HepG2 (cell line): ENCODE results near the gene SGSH. TPM values are rescaled to one million over a fixed set of nuclear protein-coding genes. Genes with fewer than 3 reads are reported as not detected.

Experiments
- ATAC-seq: fragments of 200-7000 bp; cut with Tn5 transposase; 3 replicates; pipeline ENCODE4 v1.9.1; 2020; ENCODE audit warnings: mild to moderate bottlenecking, moderate library complexity
- BruUV-seq: library from RNA; stranded (reverse); fragments of 400-500 nt; replicated peaks from 2 replicates; lab custom pipeline; 2021; lab: Mats Ljungman, UMichigan
- CTCF ChIA-PET: fragments of 300-600 bp; formaldehyde crosslinking; extraction: SDS; loops from one replicate; lab custom pipeline; 2021; ENCODE audit warnings: low total read pairs, inconsistent platforms, low intra/inter-chr PET ratio; lab: Yijun Ruan, JAX
- POLR2A ChIA-PET: fragments of 350-600 bp; sonication (Branson Sonifier 250); formaldehyde crosslinking; loops from one replicate; lab custom pipeline; 2020; ENCODE audit warnings: antibody characterized with exemption, inconsistent platforms; lab: Yijun Ruan, JAX
- DNase-seq: peaks from one replicate; pipeline ENCODE4 v3.0.0-alpha.2; 2015; ENCODE audit warnings: low spot score
- FAIRE-seq: peaks from 3 replicates; lab custom pipeline; 2011; peaks lifted over from hg19 to GRCh38; lab: Jason Lieb, UNC
- H2AFZ ChIP-seq: one replicate; pipeline ENCODE4 v1.6.1; 2011; ENCODE audit warnings: low read length, inconsistent platforms
- H3K27ac ChIP-seq: fragments of 300-600 bp; 3 replicates; pipeline ENCODE4 v1.8.0; 2011; ENCODE audit warnings: mixed run types, mild to moderate bottlenecking, mixed read lengths, low read length, inconsistent platforms; ENCODE audit not compliant: insufficient read depth; ENCODE audit errors: extremely low read length
- H3K27me3 ChIP-seq, 2 experiments: fragments of 200-600 bp in 1 of 2; 2 replicates in 1 of 2; 3 replicates in 1 of 2; pipeline versions ENCODE4 v1.6.0 to v1.8.0; 2011; ENCODE audit warnings: low read length in 2 of 2, mild to moderate bottlenecking in 2 of 2, moderate library complexity in 2 of 2, inconsistent platforms in 1 of 2; ENCODE audit not compliant: insufficient read depth in 2 of 2, control insufficient read depth in 1 of 2
- H3K36me3 ChIP-seq, 2 experiments: fragments of 200-600 bp in 1 of 2; replicated peaks in 1 of 2; 2 replicates in 1 of 2; 3 replicates in 1 of 2; pipeline versions ENCODE4 v1.5.1 to v1.8.0; 2011; ENCODE audit warnings: low read length in 2 of 2, inconsistent platforms in 1 of 2; ENCODE audit not compliant: insufficient read depth in 2 of 2, control insufficient read depth in 1 of 2
- H3K4me1 ChIP-seq: 2 replicates; pipeline ENCODE4 v1.5.1; 2012; ENCODE audit warnings: low read length, inconsistent platforms; ENCODE audit not compliant: insufficient read depth
- H3K4me2 ChIP-seq: 2 replicates; pipeline ENCODE4 v1.6.0; 2011; ENCODE audit warnings: low read depth, low read length, inconsistent platforms
- H3K4me3 ChIP-seq, 3 experiments: fragments of 200-600 bp in 1 of 3; sonication (generic), shearing (Covaris generic) in 1 of 3; replicated peaks in 1 of 3; 2 replicates each; pipeline ENCODE4 v1.5.1; 2011 to 2016; ENCODE audit warnings: low read length in 3 of 3, inconsistent platforms in 2 of 3, low read depth in 2 of 3, mild to moderate bottlenecking in 2 of 3, control low read depth in 1 of 3, mixed read lengths in 1 of 3; ENCODE audit not compliant: insufficient read depth in 1 of 3
- H3K79me2 ChIP-seq: one replicate; pipeline ENCODE4 v1.6.1; 2011; ENCODE audit warnings: low read length, inconsistent platforms; ENCODE audit not compliant: insufficient read depth
- H3K9ac ChIP-seq: 2 replicates; pipeline ENCODE4 v1.6.0; 2011; ENCODE audit warnings: mild to moderate bottlenecking, low read depth, low read length, inconsistent platforms; ENCODE audit not compliant: insufficient read depth
- H3K9me3 ChIP-seq: 2 replicates; pipeline ENCODE4 v1.5.1; 2012; ENCODE audit warnings: mild to moderate bottlenecking, low read length
- H4K20me1 ChIP-seq: 2 replicates; pipeline ENCODE4 v1.6.0; 2011; ENCODE audit warnings: inconsistent platforms, mild to moderate bottlenecking, low read length, moderate library complexity; ENCODE audit not compliant: insufficient read depth
- ARHGAP35 ChIP-seq: sonication (generic); formaldehyde crosslinking; IDR thresholded peaks from 2 replicates; pipeline ENCODE4 v1.9.0; 2022; ENCODE audit warnings: mild to moderate bottlenecking, inconsistent platforms, moderate library complexity, missing genetic modification reagents, borderline replicate concordance
- IRF2 ChIP-seq: IDR thresholded peaks from 2 replicates; pipeline ENCODE4 v1.6.1; 2018; ENCODE audit warnings: missing genetic modification reagents, missing compliant biosample characterization
- NRL ChIP-seq: sonication (generic); formaldehyde crosslinking; IDR thresholded peaks from 2 replicates; pipeline ENCODE4 v1.5.0; 2020; ENCODE audit warnings: missing genetic modification reagents, mild to moderate bottlenecking, moderate library complexity, borderline replicate concordance
- SAP130 ChIP-seq: IDR thresholded peaks from 2 replicates; pipeline ENCODE4 v1.6.1; 2016; ENCODE audit warnings: low read depth
- TBP ChIP-seq: sonication (generic); formaldehyde crosslinking; IDR thresholded peaks from 2 replicates; pipeline ENCODE4 v1.5.0; 2020; ENCODE audit warnings: missing genetic modification reagents
- ZBTB43 ChIP-seq: sonication (generic); formaldehyde crosslinking; conservative IDR thresholded peaks from 2 replicates; pipeline ENCODE4 v1.4.0; 2020; ENCODE audit warnings: missing genetic modification reagents
- WGBS: methylation state at CpG from one replicate; pipeline ENCODE4 v1.1.6; 2017; ENCODE audit warnings: low lambda C conversion rate; 5-methylcytosine and 5-hydroxymethylcytosine counted together
- in situ Hi-C: cut with HindIII; loops from 2 replicates; pipeline ENCODE4 v1.10.0; 2017; ENCODE audit warnings: low pct_unique_long_range_greater_than_20kb; ENCODE audit not compliant: extremely low pct_ligation_motif_present
- intact Hi-C: fragments of 100-400 bp; cut with micrococcal nuclease; formaldehyde crosslinking; loops from one replicate; pipeline ENCODE4 v1.10.0; 2022; ENCODE audit not compliant: unreplicated experiment
- polyA plus RNA-seq, 8 experiments: library from polyadenylated mRNA; depleted of rRNA in 3 of 8; stranded (reverse) in 7 of 8; unstranded in 1 of 8; fragments of >200 nt; fragmentation: Illumina TruSeq in 4 of 8; extraction: Trizol in 4 of 8; gene quantifications; 2 replicates each; pipeline versions ENCODE4 v1.2.1 to v1.2.3, GENCODE V29; 2011 to 2016; ENCODE audit warnings: low read depth in 4 of 8, missing spikeins in 1 of 8, mixed read lengths in 1 of 8; ENCODE audit not compliant: insufficient read depth in 1 of 8
- total RNA-seq, 5 experiments: library from RNA; depleted of rRNA; stranded (reverse); fragments of >200 nt; fragmentation: Illumina TruSeq; extraction: Trizol; gene quantifications; 2 replicates each; pipeline ENCODE4 v1.2.3, GENCODE V29; 2016; ENCODE audit warnings: low read depth in 1 of 5

SGSH gene
- total and polyA plus RNA-seq, 2 of the 13 experiments (the other 11 are each of a cell fraction or from before 2014, with no cell fraction given), result 12.2 to 17.6 TPM

GRCh38 chr17:80262775-80263244, 42.7 kb upstream of the SGSH start (continued):
- TF ChIP-seq ZBTB43 (CRISPR knock-in tag) (0 out of 2 replicates have a peak, but pooled peaks have one; percentile 11), NRL (CRISPR knock-in tag) (peak; percentile 65; the same call in 1 of the 2 replicates)

DNA sequence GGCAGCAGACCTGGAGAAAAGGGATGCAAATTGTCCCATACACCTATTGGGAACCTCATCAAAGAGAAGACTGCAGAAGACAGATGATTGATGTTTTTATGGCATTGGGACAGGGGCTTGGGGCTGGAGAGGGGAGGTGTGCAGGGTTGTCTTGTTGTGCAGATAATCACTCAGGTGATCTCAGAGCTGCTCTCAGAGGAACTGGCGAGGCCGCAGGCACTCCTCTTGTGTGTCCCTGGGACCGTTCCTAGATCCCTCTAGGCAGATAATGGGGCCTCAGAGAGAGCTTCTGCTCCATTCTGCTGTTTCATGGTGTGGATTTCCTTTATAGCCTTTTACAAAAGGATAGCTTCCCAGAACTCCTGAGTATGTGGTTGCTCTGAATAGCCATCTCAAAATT, 42.2 kb upstream of the SGSH start:
- BruUV-seq, result no TSS peak

More for the DNA sequence above, 42.2 kb upstream of the SGSH start:
- intact Hi-C loops, result loop anchor here (2.0 kb wide), 2 partner anchors 41 to 115 kb away; partner anchors contain the start of genes EIF4A3, SGSH and SLC26A11
- no peak overlapping the region for H2AFZ ChIP-seq
- H3K27me3 ChIP-seq, result no peaks in the 10 kb centered on the region; a peak in 1 of 5 replicates
- ATAC-seq, result no peak
- H4K20me1 ChIP-seq, result no peaks in the 10 kb centered on the region
- FAIRE-seq, result no peak
- H3K79me2 ChIP-seq, result peaks cover 6% of the 10 kb centered on the region
- H3K9ac ChIP-seq, result peak overlapping the region; percentile 92
- in situ Hi-C loops, result no loop called here
- 16% methylated on average over 3 of the region's 3 CpGs for WGBS
- no peaks in the 10 kb centered on the region for H3K36me3 ChIP-seq
- H3K4me3 ChIP-seq, result peak overlapping the region; percentile 32 to 100 (median 89); a peak in 4 of 6 replicates
- H3K27ac ChIP-seq, result peak overlapping the region; percentile 43
- peak overlapping the region; percentile 99 for H3K4me2 ChIP-seq
- H3K4me1 ChIP-seq, result peaks cover 50% of the 10 kb centered on the region
- no peak for DNase-seq
- CTCF ChIA-PET, result no interaction called here
- 0 out of 2 replicates have a peak, but pooled peaks have one; percentile 17 for TF ChIP-seq IRF2 (CRISPR knock-in tag)
- TF ChIP-seq ARHGAP35, result no peak
- 0 out of 2 replicates have a peak, but pooled peaks have one; percentile 8 for TF ChIP-seq SAP130 (CRISPR knock-in tag)
- TF ChIP-seq TBP (CRISPR knock-in tag), result no peak
- POLR2A ChIA-PET, result interaction anchor here (1.4 to 3.5 kb wide), 7 partner anchors 10 to 269 kb away, joined by 4 to 31 read pairs (median 7); partner anchors contain the start of genes SGSH and SLC26A11
- H3K9me3 ChIP-seq, result no peaks in the 10 kb centered on the region
